ENCODE data around the gene LGI1. TPM values are rescaled to one million over a fixed set of nuclear protein-coding genes. Genes with fewer than 3 reads are reported as not detected.

The LGI1 gene
- total and polyA plus RNA-seq, 9 of the 15 experiments (the other 6 are each of a cell fraction or from before 2014, with no cell fraction given): not detected

GRCh38 chr10:93751832-93752231 is 5.9 kb upstream of the LGI1 start:
- no TSS peak for BruUV-seq (replicated peaks)
- H2AFZ ChIP-seq (ENCODE audit: low read depth, low read length): no peak overlapping the region
- TF ChIP-seq MXD1 (CRISPR knock-in tag; IDR thresholded peaks at IDR 0.05; ENCODE audit: borderline replicate concordance, poor library complexity, severe bottlenecking): no peak
- no peak for TF ChIP-seq JUND (IDR thresholded peaks at IDR 0.05; ENCODE audit: borderline replicate concordance, low read depth, low read length)
- TF ChIP-seq JUND (tag; IDR thresholded peaks at IDR 0.05; ENCODE audit: borderline replicate concordance, low read depth, low read length): no peak
- TF ChIP-seq ADNP (tag; IDR thresholded peaks at IDR 0.05): no peak
- TF ChIP-seq MLLT1 (IDR thresholded peaks at IDR 0.05): no peak
- no peak for TF ChIP-seq BCL6 (CRISPR knock-in tag; IDR thresholded peaks at IDR 0.05)
- TF ChIP-seq HCFC1 (IDR thresholded peaks at IDR 0.05; ENCODE audit: low read depth, low read length): peak; percentile 80
- no peak for TF ChIP-seq ELF1 (tag; IDR thresholded peaks at IDR 0.05)
- TF ChIP-seq ZNF124 (CRISPR knock-in tag; IDR thresholded peaks at IDR 0.05): no peak
- TF ChIP-seq ELF2 (CRISPR knock-in tag; IDR thresholded peaks at IDR 0.05): no peak
- no peak for TF ChIP-seq ZNF76 (CRISPR knock-in tag; IDR thresholded peaks at IDR 0.05; ENCODE audit: borderline replicate concordance)
- TF ChIP-seq ZNF143 (CRISPR knock-in tag; IDR thresholded peaks at IDR 0.05): peak; percentile 73
- peak; percentile 33 to 52; a peak in 2 of 4 replicates for TF ChIP-seq SIX5 (IDR thresholded peaks at IDR 0.05; ENCODE audit: borderline replicate concordance in 1 of 2, insufficient read depth in 1 of 2, low read depth in 1 of 2, low read length in 2 of 2)
- TF ChIP-seq ATF4 (CRISPR knock-in tag; IDR thresholded peaks at IDR 0.05): no peak
- peaks cover 8 to 14% of the 10 kb centered on the region in 2 experiments; a peak in 3 of 5 replicates for H3K27me3 ChIP-seq (ENCODE audit: control insufficient read depth in 2 of 2, insufficient read depth in 2 of 2, low read length in 2 of 2)
- H4K20me1 ChIP-seq (replicated peaks; ENCODE audit: control insufficient read depth, insufficient read depth, low read length): no peaks in the 10 kb centered on the region
- H3K36me3 ChIP-seq (ENCODE audit: control insufficient read depth, insufficient read depth, low read length): no peaks in the 10 kb centered on the region
- no peaks in the 10 kb centered on the region; a peak in 1 of 5 replicates for H3K4me1 ChIP-seq (replicated peaks in 1 of 2; ENCODE audit: control insufficient read depth in 2 of 2, insufficient read depth in 2 of 2, low read length in 2 of 2)
- ATAC-seq (peak; percentile 80), FAIRE-seq (no peak), DNase-seq (ENCODE audit: extremely low read depth in 1 of 4, low spot score in 3 of 4) (peak; percentile 5 to 40 (median 25))
- ChIA-PET POLR2A (no interaction called here), CTCF (ENCODE audit: low intra/inter-chr PET ratio) (no interaction called here)
- no peaks in the 10 kb centered on the region for H3K9me1 ChIP-seq (ENCODE audit: control insufficient read depth, insufficient read depth, low read length)
- no peak overlapping the region for H3K27ac ChIP-seq (ENCODE audit: extremely low read depth, low read depth, low read length)
- H3K9ac ChIP-seq (ENCODE audit: insufficient read depth in 1 of 2, low read depth in 2 of 2, low read length in 2 of 2): no peak overlapping the region
- intact Hi-C loops (cut with micrococcal nuclease): no loop called here
- H3K4me3 ChIP-seq: no peak overlapping the region
- in situ Hi-C loops (cut with MboI): no loop called here
- no peaks in the 10 kb centered on the region for H3K79me2 ChIP-seq (ENCODE audit: control insufficient read depth, insufficient read depth, low read length)
- H3K9me3 ChIP-seq (replicated peaks; ENCODE audit: control insufficient read depth, insufficient read depth, low read depth, low read length): no peaks in the 10 kb centered on the region
- 2% methylated on average over 5 of the region's 5 CpGs for WGBS (ENCODE audit: insufficient coverage, low coverage, missing lambda C conversion rate)
- peak overlapping the region; percentile 47; the same call in 1 of the 2 replicates for H3K4me2 ChIP-seq (ENCODE audit: insufficient read depth, low read length)

Data from K562 (cell line).